Measurements from ENCODE around the gene TMEM59.
"Not testable (repeated sequence)": the region's sequence is repeated elsewhere in the genome, so short reads cannot be mapped to it uniquely, and the experiment has no call there.

TMEM59 gene

DNA sequence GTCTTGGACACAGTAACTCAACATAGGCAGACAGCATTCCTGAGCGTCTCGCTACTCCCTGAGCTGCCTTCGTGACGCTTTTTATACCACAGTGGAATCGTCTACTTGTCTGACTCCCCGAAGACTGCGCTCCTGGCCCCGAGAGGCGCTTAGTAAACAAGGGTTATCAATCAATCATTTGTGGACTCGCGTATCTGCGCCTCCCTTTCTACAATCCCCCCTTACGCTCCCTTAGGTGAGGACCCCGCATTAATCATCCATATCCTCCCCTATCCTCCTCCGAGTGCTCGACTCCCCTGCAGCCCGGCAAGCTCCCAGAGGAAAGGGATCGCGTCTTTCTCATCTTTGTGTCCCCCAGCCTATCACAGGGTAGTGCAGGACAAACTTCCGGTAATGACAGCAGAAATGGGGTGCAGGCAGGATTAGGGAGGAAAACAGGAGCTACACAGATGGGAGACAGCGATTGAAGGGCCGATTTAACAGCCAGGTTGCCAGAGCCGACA is 522 bp downstream of the TMEM59 start:
- peak; percentile 56 for DNase-seq (ENCODE audit: low spot score)

DNA sequence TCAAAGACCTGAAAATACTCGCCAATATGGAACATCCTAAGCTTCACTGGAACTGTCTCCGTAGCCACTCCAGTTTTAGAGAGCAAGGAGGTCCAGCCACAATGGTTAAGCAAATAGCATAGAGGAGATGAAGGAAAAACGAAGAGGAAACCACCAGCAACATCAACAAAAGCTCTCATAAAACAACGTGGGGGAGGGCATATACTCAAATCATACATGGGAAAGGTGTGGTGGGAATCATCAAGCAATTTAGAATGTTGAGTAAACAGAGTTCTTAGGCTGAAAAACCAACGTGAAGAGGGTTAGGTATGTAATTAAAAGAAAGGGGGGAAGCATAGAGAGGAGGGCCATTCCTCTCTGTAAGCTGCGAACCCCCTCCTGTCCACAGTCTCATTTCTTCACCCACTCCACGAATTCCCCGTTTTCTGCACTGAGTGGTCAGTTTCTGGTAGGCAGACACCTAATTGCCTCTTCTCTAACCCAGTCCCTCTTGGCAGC is 1.0 kb downstream of the TMEM59 start:
- DNase-seq (ENCODE audit: low spot score), result no peak

DNA sequence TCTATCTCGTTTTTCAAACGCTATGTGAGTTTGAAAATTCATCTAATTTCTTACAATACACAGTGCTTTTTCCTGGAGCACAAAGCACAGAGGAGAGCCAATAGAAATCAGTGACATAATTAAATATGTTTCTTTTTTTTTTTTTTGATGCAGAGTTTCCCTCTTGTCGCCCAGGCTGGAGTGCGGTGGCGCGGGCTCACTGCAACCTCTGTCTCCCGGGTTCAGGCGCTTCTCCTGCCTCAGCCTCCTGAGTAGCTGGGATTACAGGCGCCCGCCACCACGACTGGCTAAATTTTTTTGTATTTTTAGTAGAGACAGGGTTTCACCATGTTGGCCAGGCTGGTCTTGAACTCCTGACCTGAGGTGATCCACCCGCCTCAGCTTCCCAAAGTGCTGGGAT is 2.6 kb downstream of the TMEM59 start:
- not testable (repeated sequence) for DNase-seq (ENCODE audit: low spot score)

DNA sequence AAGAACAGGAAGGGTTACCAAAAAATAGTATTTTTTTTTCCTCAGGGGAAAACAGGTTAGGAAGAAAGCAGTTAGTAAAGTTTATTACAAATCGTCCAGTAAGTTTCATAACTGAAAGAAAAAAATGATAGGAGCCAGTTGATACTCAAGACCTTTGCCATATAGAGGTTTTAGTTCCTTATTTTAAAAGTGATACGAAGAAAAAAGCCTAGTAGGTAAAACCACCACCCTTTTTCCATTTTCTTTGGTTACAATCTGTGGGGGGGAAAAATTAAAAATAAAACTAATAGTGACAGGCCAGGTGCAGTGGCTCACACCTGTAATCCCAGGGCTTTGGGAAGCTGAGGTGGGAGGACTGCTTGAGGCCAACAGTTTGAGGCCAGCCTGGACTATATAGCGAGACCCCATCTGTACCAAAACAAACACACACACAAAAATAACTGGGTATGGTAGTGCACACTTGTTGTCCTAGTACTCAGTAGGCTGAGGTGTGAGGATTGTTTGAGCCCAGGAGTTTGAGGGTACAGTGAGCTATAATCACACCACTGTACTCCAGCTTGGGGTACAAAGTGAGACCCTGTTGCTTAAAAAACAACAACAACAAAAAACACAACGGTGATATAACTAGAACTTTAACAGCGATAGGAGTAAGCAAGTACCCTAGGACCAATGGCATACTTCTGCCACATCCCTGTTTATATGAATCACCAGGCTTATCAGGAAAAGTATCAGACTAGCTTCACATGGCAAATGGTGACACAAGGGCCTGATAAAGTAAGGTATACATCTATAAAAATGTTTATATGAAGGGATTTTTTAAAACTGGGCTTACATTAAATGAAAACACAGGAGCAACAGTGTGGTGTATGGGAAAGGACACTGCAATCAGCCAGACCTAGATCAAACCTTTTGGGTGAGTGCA is 5.4 kb downstream of the TMEM59 start:
- DNase-seq (ENCODE audit: low spot score), result no peak

DNA sequence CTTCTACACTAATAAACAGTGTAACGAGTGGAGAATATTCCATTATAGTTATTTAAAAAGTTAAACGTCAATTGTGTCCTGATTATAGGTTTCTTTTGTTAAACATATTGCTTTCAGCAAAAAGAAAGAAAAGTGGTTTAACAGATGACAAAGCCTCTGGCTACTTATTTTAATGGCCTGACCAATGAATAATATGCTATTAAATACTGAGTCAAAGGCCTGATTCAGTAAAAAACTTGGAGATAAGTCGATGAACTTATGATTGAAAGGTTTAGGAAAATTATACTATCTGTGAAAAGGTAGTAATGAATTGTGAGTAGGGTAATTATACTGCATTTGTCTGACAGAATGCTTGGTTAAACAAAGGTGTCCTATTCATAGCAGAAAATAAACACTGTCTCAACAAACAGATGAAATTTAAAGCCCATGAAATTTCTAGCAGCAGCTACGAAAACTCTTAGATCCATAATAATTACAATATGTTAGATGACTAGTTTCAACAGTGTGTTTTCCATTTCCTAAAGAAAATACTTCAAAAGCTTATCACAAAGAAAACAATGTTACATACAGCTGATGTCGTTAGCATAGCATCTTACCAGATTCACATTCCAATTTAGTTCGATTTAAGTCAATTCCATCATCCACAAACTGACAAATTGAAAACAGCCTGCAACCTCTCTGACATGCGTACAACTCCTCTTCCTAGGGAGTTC is 6.2 kb downstream of the TMEM59 start:
- DNase-seq (ENCODE audit: low spot score), result no peak

DNA sequence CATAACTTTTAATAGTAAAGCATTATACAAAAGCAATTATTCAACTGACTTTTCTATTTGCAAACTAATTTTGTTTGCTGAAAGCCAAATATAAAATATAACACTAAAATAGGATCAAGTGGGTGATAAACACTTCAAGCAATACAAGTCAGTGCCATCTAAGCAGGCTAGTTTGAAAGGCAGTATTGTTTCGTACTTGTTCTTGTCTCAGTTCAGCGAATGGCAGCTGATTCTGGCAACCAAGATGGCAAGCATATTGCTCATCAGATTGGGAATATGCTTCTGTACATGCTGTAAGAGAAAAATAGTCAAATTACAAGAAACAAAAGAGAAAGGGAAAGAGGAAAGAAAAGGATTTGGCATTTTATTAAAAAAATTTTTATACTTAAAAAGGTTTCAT is 7.5 kb downstream of the TMEM59 start:
- no peak for DNase-seq (ENCODE audit: low spot score)

DNA sequence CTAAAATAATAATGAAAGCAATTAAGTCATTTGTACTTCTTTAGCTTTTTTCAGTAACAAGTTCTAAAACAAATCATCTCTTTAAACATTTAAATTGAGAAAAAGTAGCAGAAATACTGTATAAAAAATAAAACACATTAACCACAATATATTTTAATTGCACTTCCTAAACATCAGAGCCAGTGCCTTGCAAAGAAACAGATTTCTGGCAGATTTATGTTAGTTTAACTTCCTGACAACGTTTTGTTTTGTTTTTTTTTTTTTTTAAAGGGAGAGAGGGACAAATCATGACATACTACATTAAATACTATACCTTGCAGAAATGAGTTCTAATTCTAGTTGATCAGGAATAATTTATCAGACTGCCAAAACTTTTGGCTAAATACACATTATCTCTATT is 11.2 kb downstream of the TMEM59 start:
- no peak for DNase-seq (ENCODE audit: low spot score)

DNA sequence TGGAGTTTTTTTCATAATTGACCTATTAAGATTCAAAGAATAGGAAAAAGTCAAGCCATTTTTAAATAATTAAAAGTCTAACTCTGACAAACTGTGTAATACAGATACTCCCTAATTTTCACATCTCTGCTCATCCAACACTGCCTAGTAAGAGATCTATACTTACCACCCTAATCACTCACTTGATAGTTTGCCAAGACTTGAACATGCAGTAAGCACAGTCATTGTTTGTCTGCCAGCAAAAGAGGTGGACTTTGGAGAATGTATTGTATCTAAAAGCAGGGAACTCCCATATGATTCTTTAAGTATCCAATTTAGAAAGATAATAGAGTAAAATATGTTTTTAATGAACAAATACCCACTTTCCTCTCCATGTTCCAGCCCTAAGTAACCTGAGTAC is 15.5 kb downstream of the TMEM59 start:
- DNase-seq (ENCODE audit: low spot score), result no peak

DNA sequence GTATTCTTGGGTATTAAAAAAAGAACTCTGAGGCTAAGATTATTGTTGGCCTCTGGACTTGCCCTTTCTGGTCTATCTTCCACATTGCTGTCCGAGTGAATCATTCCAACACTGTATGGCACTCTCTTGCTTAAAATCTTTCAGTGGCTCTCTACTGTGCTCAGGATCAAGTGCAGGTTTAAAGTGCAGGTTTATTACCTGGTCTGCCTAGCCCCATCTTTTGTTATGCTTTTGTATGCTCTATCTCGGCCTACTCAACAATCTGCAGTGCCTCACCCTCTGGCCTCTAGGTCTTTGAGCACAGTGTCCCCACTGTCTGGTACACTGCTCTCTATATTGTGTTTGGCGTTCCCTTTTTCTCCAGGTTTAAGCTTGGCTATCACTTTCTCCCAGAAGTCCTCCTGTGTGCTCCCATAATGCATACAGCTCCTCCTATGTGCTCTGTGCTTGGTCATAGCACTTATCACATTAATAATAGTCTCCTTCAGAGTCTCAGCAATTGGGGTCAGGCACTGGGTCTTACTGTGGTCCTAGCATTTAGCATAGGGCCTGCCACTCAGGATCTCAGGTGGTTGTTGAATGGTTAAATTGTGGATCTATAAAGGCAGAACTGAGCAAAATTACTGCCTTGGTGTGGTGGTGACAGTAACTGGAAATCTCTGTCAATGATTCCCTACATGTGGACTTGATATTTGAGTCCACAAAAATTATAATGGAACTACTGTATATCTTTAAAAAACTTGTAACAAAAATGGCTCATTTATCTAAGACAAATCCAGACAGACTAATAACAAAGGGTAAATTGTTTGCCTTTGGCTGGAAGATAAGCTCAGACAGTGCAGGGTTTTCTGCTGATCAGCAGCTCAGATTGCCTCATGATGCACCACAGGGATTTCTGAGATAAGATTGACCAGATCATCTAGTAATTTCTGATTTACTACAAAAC is 24.4 kb downstream of the TMEM59 start:
- no peak for DNase-seq (ENCODE audit: low spot score)

DNA sequence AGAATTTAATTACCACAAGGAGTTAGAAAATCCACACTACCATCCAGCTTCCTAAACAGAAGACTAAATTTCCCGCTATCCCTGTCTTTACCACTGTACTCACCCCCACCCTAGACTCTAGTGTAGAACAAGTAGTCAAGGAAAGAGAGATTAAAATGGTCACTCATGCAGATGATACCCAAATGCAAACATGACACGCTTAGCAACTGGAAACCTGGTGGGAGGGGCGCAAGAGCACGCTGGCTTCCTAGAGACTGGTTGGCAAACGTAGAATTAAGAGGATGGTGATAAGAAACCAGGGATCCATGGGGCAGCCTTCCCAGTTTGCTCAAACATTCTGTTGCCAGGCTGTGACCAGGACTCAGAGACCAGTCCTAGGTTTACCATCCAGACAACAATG is 25.2 kb downstream of the TMEM59 start:
- no peak for DNase-seq (ENCODE audit: low spot score)

DNA sequence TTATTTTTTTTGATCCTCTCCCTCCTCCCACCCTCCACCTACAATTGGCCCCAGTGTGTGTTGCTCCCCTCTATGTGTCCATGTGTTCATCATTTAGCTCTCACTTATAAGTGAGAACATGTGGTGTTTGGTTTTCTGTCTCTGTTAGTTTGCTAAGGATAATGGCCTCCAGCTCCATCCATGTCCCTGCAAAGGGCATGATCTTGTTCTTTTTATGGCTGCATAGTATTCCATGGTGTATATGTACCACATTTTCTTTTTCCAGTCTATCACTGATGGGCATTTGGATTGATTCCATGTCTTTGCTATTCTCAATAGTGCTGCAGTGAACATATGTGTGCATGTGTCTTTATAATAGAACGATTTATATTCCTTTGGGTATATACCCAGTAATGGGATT is 28.2 kb downstream of the TMEM59 start:
- not testable (repeated sequence) for DNase-seq (ENCODE audit: low spot score)

DNA sequence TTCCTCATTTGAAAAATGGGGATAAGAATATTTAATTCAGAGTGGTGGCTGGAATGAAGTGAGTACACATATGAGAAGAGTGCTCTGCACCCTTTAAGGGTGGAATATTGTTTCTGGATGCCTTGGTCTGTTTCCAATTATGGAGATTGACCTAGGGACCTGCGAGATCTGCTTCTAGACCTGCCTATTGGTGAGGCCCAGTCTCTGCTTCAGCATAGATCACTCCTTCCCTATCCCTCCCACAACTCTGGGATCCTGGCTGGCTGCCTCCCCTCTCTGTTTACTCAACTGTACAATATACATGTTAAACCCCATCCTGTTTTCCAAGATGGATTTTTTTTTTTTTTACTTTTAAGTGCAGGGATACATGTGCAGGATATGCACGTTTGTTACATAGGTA is 28.6 kb downstream of the TMEM59 start:
- no peak for DNase-seq (ENCODE audit: low spot score)

DNA sequence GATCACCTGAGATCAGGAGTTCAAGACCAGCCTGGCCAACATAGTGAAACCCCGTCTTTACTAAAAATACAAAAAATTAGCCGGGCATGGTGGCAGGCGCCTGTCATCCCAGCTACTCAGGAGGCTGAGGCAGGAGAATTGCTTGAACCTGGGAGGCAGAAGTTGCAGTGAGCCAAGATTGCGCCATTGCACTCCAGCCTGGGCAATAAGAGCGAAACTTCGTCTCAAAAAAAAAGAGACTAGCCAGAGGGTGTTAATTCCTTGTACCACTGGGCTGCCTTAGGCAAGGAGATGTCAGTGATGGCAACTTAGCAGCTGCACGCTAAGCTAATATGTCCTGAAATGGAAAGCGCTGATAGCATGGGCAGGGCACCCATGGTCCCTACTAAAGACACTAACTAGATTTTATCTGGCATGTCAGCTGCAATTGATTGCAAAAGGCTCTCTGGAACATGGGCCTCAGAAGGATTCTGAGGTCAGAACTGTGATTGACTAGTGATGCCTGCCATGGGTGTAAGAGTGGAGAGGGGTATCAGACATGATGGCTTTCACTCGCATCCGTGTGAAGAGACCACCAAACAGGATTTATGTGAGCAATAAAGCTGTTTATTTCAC is 33.3 kb downstream of the TMEM59 start:
- DNase-seq (ENCODE audit: low spot score), result not testable (repeated sequence)

DNA sequence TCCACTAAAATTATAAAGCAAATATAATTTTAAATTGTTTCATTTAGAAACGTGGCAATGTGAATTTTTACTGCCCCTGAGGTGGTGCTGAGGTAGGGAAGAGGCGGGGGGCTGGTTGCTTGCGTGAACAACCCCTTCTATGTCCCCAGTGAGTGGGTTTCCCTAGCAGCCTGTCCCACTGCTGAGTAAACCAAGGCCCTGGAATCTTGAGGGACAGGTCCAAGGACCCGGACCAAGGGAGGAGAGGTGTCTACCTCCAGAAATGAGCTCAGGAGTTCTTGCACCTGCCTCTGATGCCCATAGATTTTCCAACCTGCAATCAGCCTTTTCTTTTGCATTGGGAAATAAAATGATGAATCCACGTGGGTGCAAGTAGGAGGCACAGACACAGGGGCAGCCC is 34.4 kb downstream of the TMEM59 start:
- no peak for DNase-seq (ENCODE audit: low spot score)

DNA sequence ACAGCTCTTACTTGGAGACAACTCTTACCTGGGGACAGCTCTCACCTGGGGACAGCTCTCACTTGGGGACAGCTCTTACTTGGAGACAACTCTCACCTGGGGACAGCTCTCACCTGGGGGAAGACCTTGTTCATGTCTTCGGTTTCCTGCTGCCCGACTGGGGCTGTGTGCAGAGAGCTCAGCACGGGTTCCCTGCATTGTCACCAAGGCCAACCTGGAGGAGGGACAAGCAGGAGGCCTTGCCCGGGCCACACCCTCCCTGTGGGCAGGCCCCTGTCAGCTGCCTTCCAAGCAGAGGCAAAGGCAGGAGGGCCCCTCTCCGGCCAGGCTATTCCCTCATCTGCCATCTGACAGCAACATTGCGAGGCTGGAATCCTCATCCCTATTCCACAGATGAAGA is 35.0 kb downstream of the TMEM59 start, which contains the start of gene LDLRAD1:
Gene LDLRAD1 (minus strand): TSS at position 208 of the 400 bp plus-strand sequence. CDS start 74 bp downstream, at position 134.
- no peak for DNase-seq (ENCODE audit: low spot score)

DNA sequence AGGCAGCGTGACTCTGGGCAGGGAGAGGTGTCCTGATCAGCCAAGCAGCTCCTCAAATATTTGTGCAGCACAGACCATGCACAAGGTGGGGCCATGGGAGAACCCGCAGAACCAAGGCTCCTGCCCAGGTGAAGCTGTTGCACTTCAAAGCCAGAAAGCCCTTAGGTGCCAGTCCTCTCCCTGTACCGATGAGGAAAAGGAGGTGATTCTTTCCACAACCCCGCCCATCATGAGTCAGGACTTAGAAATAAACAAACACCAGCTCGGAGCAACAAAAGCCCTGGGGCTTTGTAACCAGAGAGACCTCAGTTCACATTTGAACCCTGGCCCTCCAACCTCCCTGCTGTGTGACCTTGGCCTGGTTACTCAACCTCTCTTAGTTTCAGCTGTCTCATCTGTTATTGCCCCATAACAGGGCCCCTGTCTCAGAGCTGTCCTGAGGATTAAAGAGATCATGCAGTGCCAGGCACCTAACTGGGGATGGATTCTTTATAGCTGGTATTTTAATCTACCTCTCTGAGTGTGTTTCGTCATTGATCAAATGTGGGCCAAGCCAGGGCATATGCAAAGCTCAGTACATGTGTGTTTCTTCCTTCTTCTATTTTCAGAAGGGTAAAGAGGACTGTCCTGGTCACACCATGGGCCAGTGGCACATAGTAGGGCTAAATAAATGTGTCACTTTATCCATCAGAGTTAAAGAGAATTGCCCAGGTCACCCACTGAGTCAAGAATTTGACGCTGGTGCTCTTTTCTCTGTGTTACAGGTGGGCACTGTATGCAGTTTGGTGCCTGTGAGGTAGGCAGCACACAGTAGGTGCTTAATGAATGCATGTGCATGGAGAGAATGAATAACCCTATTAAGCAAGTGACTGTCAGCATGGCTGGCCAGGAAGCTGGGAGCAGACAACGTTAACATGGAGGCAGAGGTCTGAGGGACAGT is 36.4 kb downstream of the TMEM59 start:
- DNase-seq (ENCODE audit: low spot score), result no peak

DNA sequence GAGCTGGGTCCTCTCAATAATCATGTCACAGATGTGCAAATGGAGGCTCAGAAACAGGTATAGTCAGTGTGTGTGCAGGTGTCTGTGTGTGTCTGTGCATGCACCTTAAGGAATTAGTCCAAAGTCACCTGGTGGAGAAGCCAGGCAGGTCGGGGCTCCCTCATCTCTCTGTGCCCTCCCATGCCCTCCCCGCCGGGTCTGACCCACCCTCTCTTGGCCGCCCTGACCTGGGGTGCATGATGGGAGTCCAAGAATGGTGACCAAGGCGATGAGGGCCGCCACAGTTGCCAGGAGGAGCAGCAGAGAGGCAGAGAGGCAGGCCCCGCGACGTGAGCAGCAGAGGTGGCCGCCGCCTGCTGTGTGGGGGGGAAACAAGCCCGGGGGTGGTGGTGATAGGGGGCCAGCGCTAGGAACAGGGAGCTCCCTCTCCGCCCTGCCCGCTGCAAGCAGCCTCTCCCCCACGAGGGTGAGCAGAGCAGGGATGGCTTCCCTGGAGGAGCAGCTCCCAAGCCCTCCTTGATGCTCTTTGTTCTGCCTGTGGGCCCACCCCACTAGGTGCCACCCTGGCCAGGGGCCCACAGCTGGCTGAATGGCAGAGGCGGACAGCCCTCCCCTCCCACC is 38.9 kb downstream of the TMEM59 start:
- DNase-seq (ENCODE audit: low spot score), result no peak

DNA sequence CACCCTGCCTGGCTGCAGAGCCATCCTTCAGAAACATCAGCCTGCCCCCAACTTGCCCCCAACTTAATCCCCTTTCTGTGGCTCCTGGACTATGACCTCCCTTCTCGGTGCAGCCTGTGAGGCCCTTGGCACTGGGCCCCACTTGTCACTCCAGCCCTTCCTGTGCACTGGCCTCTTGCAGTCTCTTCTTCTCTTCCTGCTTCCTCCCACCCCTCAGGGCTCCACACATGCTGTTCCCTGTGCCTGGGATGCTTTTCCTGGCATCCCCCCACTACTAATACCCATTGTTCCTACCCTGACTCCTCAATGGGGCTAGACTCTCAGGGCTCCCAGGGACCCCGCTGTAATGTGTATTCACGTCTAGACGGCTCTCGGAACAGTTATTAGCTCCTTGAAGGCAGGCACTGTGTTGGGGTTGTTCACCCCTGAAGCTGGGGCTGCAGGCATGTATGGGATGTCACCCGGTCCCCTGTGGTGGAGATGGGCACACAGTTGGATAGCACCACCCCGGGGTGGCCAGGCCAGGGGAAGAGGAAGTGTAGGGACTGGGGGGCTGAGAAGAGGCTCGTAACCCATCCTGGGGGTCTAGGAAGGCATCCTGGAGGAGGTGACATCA is 39.5 kb downstream of the TMEM59 start:
- DNase-seq (ENCODE audit: low spot score), result no peak

DNA sequence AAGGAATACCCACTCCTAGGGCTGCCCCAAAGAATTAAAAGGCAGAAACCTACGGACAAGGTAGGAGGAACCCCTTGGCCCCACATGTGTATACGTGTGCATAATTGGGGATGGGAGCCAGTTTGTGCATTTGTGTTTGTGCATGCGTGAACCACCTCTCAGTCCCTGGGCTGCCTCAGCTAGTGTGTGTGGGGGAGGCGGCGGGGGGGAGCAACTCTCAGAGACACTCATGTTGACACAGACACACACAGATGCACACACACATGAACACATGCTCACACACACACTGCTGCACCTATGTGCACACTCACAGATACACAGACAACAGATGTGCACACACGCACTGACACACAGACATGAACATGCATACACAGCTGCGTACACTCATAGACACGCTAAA is 40.1 kb downstream of the TMEM59 start:
- DNase-seq (ENCODE audit: low spot score), result no peak

All from cerebellar cortex (tissue), 1 donor.